GM12892 (cell line): Measurements from ENCODE around the gene CHST15. TPM values are rescaled to one million over a fixed set of nuclear protein-coding genes. Genes with fewer than 3 reads are reported as not detected.

ENCODE experiments used
- DNase-seq: peaks from one replicate; pipeline ENCODE4 v3.0.0; 2011; ENCODE audit not compliant: insufficient read length
- FAIRE-seq: peaks from 2 replicates; lab custom pipeline; 2011; peaks lifted over from hg19 to GRCh38; lab: Jason Lieb, UNC
- POLR2A ChIP-seq: IDR thresholded peaks from 2 replicates; pipeline ENCODE4 v1.6.1; 2011; ENCODE audit warnings: low read depth, low read length, control low read depth
- POLR2AphosphoS5 ChIP-seq: IDR thresholded peaks from 2 replicates; pipeline ENCODE4 v1.6.1; 2011; ENCODE audit warnings: low read depth, low read length, control low read depth
- TAF1 ChIP-seq: IDR thresholded peaks from 2 replicates; pipeline ENCODE4 v1.6.1; 2011; ENCODE audit warnings: low read depth, mild to moderate bottlenecking, control low read depth, low read length, borderline replicate concordance
- polyA plus RNA-seq: library from polyadenylated mRNA; unstranded; fragments of >200 nt; gene quantifications from one replicate; pipeline ENCODE4 v1.2.1, GENCODE V29; 2012; ENCODE audit warnings: missing spikeins, inconsistent platforms; ENCODE audit not compliant: missing spikeins

CHST15 gene, protein sequence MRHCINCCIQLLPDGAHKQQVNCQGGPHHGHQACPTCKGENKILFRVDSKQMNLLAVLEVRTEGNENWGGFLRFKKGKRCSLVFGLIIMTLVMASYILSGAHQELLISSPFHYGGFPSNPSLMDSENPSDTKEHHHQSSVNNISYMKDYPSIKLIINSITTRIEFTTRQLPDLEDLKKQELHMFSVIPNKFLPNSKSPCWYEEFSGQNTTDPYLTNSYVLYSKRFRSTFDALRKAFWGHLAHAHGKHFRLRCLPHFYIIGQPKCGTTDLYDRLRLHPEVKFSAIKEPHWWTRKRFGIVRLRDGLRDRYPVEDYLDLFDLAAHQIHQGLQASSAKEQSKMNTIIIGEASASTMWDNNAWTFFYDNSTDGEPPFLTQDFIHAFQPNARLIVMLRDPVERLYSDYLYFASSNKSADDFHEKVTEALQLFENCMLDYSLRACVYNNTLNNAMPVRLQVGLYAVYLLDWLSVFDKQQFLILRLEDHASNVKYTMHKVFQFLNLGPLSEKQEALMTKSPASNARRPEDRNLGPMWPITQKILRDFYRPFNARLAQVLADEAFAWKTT
- polyA plus RNA-seq: 1.1 TPM

DNA sequence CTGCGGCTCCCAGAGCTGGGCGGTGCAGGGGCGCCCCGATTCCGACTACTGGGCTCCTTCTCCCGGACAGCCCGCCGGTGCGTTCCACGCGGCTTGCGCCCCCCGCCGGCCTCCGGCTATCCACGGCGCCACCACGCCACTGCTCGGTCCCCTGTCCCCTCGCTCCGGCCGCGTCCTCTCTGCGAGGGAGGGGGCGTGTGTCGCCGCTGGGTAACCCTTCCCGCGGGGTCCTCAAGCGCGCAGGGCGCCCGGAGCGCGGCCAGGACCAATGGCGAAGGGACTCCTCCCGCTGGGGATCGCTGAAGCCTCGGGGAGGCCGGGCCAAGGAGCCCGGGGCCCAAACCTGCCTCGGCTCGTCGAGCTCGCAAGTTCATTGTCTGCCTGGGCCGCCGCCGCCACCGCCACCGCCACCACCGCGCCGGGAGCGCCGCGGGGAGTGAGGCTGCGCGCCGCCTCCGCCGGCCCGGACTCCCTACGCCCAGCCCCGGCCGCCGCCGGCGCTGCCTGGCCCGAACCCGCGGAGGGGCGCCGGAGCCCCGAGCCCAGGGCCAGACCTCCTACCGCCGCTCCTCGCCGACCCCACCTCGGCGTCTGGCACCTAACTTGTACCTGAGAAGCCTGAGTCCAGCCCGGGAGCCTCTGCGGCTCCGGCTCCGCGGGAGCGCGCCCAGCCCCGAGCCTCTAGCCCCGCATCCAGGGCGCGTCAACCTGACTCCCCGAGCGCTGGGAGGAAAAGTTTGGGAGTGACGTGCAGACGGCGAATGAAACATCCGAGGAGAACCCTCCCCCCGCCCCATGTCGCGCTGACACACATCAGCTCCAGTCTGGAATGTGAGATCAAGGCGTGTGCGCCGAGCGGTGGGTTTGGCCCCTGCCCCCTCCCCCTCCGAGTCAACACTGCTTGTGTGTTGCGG is at the start of gene CHST15:
TSS of gene CHST15 (minus strand) at position 739 of the 914 bp plus-strand sequence. CDS start 47,386 bp downstream, outside the sequence.
- DNase-seq: no peak
- no peak for FAIRE-seq
- TF ChIP-seq POLR2AphosphoS5: no peak
- TF ChIP-seq TAF1: no peak
- TF ChIP-seq POLR2A: no peak

DNA sequence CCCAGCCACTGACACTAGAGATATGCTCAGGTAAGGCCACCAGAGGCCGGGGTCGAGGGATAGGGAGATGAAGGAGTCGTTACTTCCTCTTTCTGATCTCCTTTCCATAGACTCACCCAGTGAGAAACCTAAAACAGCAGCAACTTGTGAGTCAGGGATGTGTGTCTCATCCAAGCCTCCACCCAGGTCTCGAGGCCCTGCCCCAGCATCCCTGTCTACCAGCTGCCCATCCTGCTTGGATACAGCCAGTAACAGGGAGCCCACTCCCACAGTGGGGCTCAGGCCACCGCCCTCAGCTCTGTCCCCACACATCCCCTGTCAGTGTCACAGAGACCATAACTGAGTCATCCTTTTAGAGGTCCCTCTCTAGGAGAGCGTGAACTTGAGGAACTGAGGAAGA is 49.6 kb upstream of the CHST15 start:
- no peak for DNase-seq
- FAIRE-seq: no peak
- no peak for TF ChIP-seq POLR2A
- TF ChIP-seq TAF1: no peak
- no peak for TF ChIP-seq POLR2AphosphoS5

DNA sequence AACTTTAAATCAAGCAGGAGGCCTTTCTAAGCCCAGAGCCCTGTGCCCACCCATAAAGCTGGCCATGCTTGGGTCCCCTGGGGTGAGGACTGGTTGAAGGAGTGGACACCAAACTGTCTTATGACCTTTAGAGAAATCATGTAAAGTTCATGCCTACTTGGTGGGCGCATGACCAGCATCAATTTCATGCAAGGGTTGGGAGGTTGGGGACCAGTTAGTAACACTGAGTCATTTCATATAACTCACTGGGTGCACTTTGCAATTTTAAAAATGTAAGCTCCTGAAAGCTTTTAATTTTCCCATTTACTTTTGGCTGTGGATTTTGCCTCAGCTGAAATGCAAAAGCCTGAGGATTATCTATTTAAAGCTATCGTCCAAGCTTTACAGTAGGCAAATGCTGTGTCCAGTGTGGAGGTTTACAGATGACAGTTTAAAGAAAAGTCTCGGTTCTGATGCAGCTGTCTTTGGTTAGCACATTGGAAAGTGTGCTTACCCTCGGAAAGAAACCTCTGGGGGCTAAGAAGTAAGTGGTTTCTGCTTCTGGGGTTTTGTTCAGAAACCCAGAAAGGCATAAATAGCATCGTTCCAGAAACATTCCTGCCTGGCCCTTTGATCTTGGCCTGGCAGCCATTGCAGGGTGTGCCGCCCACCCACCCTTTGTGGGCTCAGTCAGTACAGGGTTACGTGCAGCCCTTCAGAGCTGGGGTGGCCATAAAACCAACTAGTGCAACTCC is 48.8 kb upstream of the CHST15 start:
- FAIRE-seq (no peak), DNase-seq (no peak)
- TF ChIP-seq TAF1 (no peak), POLR2A (no peak), POLR2AphosphoS5 (no peak)

DNA sequence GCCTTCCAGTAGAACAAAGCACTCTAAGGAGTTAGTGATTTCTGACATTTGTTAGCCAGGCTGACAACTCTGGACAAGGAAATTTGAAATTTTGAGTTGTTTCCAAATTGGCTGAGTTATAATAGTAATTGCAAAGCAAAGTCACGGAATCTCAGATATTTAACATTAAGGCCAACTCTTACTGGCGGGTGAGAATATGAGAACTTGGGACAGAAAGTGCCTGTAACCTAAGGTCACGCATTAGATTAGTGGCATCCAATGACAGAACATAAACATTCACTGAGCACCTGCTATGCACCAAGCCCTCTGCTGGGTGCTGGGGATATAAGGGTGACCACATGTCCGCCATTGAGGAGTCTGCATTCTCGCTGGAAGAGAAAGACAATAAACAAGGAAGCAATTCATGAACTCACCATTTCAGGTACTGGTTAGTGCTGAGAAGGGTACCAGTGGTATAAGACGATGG is 45.5 kb upstream of the CHST15 start:
- FAIRE-seq (no peak), DNase-seq (no peak)
- TF ChIP-seq POLR2A (no peak), POLR2AphosphoS5 (no peak), TAF1 (no peak)

DNA sequence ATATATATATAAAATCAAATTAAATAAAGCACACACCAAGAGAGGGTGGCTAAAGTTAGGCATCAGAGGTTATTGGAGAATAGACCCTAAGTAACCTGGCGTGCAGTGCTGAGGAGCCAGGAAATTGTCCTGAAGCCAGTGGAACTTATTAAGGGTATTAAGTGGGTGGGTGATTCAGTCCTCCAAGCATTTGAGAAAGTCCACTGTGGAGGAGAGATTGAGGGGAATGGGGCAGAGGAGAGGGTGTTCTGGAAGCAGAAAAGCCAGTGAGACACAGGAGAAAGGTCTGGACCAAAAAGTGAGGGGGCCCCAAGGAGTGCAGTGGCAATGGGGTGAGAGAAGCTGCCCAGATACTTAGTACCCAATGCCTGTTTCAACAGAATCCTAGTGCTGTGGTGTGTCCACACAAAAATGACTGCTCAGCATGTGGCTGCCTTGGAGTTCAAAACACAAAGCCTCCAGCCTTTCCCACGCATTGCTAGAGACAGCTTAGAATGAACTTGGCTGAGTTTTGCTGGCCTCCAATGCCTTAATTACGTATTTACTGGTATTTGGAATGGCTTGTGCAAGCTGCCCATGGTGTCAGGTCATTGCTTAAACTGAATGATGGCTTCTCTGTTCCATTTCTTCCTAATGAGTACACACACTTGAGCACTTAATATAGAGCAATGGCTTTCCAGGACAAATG is 44.9 kb upstream of the CHST15 start:
- TF ChIP-seq POLR2A (no peak), POLR2AphosphoS5 (no peak), TAF1 (no peak)
- DNase-seq (no peak), FAIRE-seq (no peak)

DNA sequence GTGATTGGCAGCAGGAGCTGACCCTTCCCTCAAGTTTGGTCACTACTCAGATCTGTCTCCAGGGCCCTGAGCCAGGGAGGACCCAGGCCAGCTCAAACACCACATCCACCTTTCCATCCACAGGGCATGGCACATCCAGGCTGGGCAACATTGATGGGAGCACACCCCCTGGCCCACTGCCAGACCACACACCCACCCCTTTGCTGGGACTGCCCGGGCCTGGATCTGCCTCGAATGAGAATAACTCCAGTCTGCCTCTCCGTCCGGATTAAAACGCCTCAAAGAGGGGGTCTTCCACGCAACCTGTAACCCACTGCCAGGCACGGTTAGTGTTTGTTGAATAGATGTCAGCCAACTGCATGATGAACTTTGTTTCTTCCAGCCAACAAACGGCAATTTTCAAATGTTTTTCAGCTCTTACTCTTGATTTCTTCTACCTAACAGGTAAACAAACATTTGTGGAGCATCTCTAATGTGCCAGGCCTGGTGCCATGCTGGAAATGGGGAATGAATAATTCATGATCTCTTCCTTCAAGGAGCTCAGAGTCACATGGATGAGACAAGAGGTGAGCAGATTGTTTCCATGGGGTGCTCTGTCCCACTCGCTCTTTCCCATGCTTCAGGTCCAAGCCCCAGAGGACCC is 41.0 kb upstream of the CHST15 start:
- no peak for TF ChIP-seq POLR2A
- TF ChIP-seq TAF1: no peak
- TF ChIP-seq POLR2AphosphoS5: no peak
- no peak for DNase-seq
- FAIRE-seq: no peak

DNA sequence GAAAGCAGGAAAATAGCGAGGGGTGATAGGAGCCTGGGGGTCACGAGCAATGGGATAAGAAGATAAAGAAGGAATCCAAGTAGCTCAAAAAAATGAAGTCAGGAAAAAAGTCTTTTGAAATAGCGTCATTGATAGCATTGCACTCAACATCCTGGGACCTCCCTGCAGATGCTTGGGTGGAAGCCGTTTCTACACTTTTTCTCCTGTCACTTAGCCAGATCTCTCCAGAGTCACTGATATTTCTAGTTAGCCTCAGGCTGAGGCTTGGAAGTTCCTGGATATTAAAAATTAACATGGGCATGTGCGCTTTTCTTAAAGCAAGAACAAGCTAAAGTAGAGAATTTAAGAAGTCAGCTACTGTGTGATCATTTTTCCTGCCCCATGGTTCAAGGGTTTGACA is 39.5 kb upstream of the CHST15 start:
- TF ChIP-seq POLR2A (no peak), POLR2AphosphoS5 (no peak), TAF1 (no peak)
- no peak for DNase-seq
- FAIRE-seq: no peak

DNA sequence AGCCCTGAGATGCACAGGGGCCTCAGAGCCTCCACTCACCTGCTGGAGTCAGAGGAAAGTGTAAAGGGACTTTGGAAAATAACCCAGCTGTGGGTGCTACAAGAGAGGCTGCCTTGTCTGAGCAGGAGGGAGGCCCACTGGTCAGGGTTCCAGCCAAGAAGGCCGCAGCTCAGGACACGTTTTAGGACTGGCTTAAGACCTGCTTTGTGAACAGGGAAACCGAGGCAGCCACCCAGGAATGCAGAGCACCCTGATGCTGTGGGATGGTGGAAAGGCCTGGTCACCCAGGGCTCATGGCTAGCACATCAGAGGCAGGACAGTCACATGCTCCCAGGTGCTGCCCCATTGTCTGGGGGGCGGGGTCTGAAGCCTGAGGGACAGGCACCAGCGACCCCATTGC is 38.9 kb upstream of the CHST15 start:
- DNase-seq: no peak
- TF ChIP-seq POLR2A (no peak), POLR2AphosphoS5 (no peak)
- no peak for FAIRE-seq

DNA sequence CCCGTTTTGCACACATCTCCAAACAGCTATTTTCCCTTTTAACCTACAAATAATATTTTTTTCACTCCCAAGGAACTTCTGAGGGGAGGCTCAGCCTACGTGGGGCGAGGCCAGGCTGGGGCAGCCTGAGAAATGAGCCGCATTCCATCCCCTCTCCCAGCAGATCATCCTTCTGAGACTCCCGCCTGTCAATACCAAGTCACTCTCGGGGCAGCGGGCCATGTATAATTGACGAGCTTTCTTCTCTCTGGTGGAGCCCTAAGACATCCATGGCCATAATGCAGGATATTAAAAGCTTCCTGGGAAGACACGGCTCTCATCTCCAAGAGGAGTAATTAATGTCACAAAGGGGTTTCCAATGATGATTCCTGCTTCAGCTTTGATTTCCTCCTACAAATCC is 37.8 kb upstream of the CHST15 start:
- FAIRE-seq: no peak
- no peak for DNase-seq

More for the DNA sequence above, 37.8 kb upstream of the CHST15 start:
- no peak for TF ChIP-seq TAF1
- no peak for TF ChIP-seq POLR2A
- TF ChIP-seq POLR2AphosphoS5: no peak
